HG03159 (cell line): ENCODE data around the gene ZBTB42.
A peak's percentile ranks its signal among the peaks of the same experiment; 100 is the strongest.
"Not testable (repeated sequence)": the region's sequence is repeated elsewhere in the genome, so short reads cannot be mapped to it uniquely, and the experiment has no call there.

Source experiments
- ATAC-seq: cut with Tn5 transposase; IDR thresholded peaks from one replicate; pipeline ENCODE4 v1.9.1; 2021; ENCODE audit warnings: mild to moderate bottlenecking, moderate library complexity; ENCODE audit not compliant: unreplicated experiment

The ZBTB42 gene

GRCh38 chr14:104806625-104807465, 5.9 kb downstream of the ZBTB42 start:
- ATAC-seq = no peak

- ATAC-seq = no peak
These were observed 7.6 kb downstream of the ZBTB42 start for GRCh38 chr14:104808456-104808855.

GRCh38 chr14:104810316-104810715, 9.4 kb downstream of the ZBTB42 start:
- ATAC-seq = no peak

GRCh38 chr14:104813286-104813685, 12.4 kb downstream of the ZBTB42 start:
- no peak for ATAC-seq

- not testable (repeated sequence) for ATAC-seq
These were observed 13.8 kb downstream of the ZBTB42 start for GRCh38 chr14:104814701-104815100.

GRCh38 chr14:104816616-104816884, 15.6 kb downstream of the ZBTB42 start:
- ATAC-seq = no peak

GRCh38 chr14:104817930-104818713, 17.2 kb downstream of the ZBTB42 start:
- no peak for ATAC-seq

- no peak for ATAC-seq
These were observed 17.8 kb downstream of the ZBTB42 start for GRCh38 chr14:104818714-104819161.

GRCh38 chr14:104819361-104819781, 18.5 kb downstream of the ZBTB42 start:
- no peak for ATAC-seq

- no peak for ATAC-seq
These were observed 19.8 kb downstream of the ZBTB42 start for GRCh38 chr14:104820669-104821228.

GRCh38 chr14:104821229-104821945, 20.5 kb downstream of the ZBTB42 start:
- no peak for ATAC-seq

- no peak for ATAC-seq
These were observed 21.2 kb downstream of the ZBTB42 start for GRCh38 chr14:104821971-104822608.

- ATAC-seq = no peak
These were observed 22.1 kb downstream of the ZBTB42 start for GRCh38 chr14:104822821-104823615.

GRCh38 chr14:104824353-104824997, 23.6 kb downstream of the ZBTB42 start:
- no peak for ATAC-seq

GRCh38 chr14:104826189-104826860, 25.4 kb downstream of the ZBTB42 start:
- peak; percentile 83 for ATAC-seq

- ATAC-seq = no peak
These were observed 25.9 kb downstream of the ZBTB42 start for GRCh38 chr14:104826861-104827176.

GRCh38 chr14:104827177-104828055, 26.5 kb downstream of the ZBTB42 start:
- no peak for ATAC-seq

GRCh38 chr14:104830781-104831180, 29.9 kb downstream of the ZBTB42 start:
- no peak for ATAC-seq
